Astrocyte (in vitro differentiated cells and primary cell): Measurements from ENCODE around the gene MIPOL1.

Experiments used
- CTCF ChIP-seq: IDR thresholded peaks from 2 replicates; pipeline ENCODE4 v1.5.1; 2011; ENCODE audit warnings: low read depth, mild to moderate bottlenecking, inconsistent platforms, low read length, moderate library complexity; ENCODE audit not compliant: insufficient read depth
- EZH2 ChIP-seq: IDR thresholded peaks from 2 replicates; pipeline ENCODE4 v1.6.1; 2012; ENCODE audit warnings: mild to moderate bottlenecking, low read length, inconsistent platforms; ENCODE audit not compliant: insufficient read depth

- TF ChIP-seq CTCF (no peak), EZH2 (no peak)
Observed at GRCh38 chr14:37601865-37602264, 404.1 kb downstream of the MIPOL1 start.
